A673 (cell line): ENCODE results near the gene PFKP.

Experiments
- CTCF ChIP-seq: fragments of 300-800, 200-600 bp; sonication (generic); conservative IDR thresholded peaks from 2 replicates; pipeline ENCODE4 v1.5.1; 2017; ENCODE audit warnings: low read depth, mild to moderate bottlenecking, antibody characterized with exemption, low read length, moderate library complexity, mixed read lengths
- EZH2 ChIP-seq: fragments of 200-600 bp; sonication (generic); IDR thresholded peaks from 2 replicates; pipeline ENCODE4 v1.6.1; 2017; ENCODE audit warnings: borderline replicate concordance, low read depth, mild to moderate bottlenecking, mixed read lengths, antibody characterized with exemption, low read length; ENCODE audit not compliant: poor library complexity, severe bottlenecking

DNA sequence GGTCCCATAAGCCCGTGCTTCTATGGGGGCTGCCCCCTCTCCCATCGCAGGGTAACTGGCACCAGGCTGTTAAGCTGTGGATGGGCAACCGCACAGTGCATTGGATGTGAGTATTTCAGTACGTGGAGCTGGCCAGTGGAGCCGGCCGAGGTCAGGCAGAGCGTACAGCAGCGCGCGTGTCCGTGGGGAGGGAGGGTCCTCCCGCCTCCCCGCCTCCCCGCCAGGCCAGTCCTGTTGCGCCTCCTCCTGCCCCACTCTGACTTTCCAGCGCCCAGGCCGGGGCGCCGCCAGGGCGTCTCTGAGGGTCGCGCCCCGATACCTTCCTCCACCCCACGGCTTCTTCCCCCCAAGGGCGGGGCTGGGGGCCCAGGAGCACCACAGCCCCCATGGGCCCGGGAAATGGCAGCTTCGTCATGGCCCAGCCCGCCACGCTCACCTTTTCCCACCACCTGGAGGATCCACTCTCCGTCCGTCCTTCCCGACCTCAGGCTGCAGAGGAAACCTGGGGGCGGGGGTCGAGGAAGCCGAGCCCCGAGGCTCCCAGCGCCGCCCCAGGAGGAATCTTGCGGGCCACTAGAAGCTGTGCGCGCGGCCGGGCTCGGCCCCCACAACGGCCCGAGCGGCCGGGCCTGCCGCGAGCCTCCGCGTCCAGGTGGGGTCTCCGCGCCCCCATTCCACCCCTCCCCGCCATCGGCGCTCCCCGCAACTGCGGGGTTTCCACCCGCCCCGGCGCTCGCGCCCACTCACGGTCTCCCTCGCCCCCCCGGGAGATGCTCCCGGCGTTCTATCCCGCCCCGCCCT is 831 bp upstream of the PFKP start:
- no peak for TF ChIP-seq EZH2
- no peak for TF ChIP-seq CTCF
